NCI-H774 (cell line): ENCODE measurements around the gene FIZ1.

Source experiments
- DNase-seq: peaks from one replicate; lab custom pipeline; 2025; lab: John Stamatoyannopoulos, UW

The FIZ1 gene

DNA sequence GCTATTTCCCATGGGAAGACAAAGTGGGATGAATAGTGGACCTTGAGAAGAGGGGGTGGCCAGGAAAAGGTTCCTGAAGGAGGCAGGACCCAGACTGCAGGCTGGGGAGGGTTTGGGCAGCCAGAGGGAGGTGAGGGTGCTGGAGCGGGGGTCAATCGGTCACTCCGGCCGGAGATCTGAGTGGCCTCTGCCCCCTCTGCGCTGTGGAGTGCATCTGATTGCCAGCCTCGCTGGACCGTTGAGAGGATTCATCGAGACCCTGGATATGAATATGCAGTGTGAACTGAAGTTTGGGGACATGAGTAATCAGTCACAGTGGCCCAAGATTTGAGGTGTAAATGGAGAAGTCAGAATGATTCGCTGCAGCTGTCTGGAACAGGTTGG lies 36.0 kb upstream of the FIZ1 start:
- no peak for DNase-seq

DNA sequence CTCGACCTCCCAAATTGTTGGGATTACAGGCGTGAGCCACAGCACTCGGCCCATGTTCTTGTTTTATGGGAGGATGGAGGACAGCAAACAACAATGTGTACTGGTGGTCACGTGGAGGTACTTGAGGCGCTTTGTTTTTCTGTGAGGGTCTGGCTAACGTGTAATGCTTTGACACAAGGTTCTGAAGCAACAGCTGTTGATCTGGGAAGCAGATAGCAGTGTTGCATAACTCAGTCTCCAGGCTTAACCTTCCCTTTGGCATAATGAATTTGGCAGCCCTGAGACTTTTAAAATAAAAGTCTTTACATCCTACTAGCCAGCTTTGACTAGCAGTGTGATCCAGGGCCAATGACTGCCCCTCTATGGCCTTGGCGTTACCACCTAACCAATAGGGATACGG lies 34.5 kb upstream of the FIZ1 start:
- DNase-seq = no peak

DNA sequence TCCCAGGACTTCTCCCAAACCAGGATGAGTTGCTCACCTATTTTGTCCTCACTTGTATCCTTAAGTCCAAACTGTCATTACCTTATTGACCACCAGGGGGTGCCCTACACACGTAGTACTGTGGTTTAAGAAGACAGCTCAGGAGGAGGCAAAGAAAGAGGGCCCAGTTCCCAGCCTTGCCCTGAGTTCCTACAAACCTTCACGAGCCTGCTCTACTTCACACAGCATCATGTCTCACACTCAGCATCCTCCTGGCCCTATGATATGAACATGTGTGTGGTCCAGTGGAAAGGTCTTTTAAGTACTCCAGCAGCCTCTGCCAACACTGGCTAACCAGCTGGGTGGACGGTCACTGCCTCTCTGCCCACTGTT lies 33.1 kb upstream of the FIZ1 start:
- DNase-seq = peak; percentile 78

DNA sequence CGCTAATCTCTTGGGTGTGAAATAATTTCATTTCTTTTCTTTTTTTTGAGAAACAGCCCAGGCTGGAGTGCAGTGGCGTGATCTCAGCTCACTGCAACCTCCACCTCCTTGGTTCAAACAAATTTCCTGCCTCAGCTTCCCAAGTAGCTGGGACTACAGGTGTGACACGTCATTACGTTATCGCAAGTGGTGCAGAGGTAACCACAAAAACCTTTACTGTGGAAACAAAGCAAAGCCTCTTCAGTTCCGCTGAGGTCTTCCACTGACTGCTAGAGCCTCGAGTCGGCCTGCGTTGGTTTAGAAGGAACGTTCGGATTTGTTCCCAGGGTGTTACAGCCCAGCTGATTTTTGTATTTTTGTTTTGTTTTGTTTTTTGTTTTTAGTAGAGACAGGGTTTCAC lies 27.0 kb upstream of the FIZ1 start:
- DNase-seq = no peak

DNA sequence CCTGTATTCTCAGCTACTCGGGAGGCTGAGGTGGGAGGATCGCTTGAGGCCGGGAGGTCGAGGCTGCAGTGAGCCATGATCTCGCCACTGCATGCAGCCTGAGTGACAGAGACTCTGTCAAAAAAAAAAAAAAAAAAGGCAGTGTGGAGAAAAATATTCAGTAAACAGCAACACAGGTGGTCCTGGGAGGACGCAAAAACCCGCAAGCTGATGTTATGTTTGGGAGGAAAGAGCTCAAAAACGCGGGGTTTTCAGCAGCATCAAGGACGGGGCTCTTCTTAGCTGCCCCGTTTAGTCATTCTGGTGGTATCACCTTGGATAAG lies 25.6 kb upstream of the FIZ1 start:
- DNase-seq = no peak

DNA sequence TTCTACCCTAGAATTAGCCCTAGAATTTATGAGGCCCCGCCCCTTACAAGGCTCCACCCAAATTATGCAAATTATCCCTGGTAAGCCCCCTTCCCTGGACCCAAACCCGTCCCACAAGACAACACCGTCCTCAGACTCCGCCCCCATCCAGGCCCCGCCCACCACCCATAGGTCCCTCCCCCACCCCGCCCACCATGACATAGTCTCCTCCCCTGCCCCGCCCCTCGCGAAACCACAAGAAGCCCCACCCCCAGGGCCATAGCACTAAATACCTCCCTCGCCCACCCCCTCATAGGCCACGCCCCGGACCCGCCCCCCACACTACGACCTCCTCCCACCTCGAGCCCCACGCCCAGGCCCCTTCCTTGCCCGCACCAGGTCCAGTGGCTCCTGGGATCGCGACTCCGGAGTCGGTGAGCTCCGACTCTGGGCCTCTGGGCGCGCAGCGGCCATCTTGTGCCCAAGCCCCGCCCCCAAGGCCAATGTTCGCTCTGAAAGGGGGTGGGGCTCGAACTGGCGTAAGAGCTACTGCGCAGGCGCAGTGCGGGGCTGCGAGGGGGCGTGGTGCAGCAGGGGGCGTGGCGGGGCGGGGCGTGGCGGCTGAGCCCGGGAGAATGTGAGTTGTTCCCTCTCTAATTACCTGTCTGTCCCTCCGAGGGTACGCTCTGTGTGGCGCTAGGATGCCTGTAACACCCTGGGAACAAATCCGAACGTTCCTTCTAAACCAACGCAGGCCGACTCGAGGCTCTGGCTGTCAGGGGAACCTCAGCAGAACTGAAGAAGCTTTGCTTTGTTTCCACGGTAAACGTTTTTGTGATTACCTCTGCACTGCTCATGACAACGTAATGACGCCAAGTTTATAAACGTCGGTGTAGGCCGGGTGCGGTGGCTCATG lies 25.0 kb upstream of the FIZ1 start, which contains the start of gene ZNF784:
Gene ZNF784 (minus strand): TSS at position 458 of the 895 bp plus-strand sequence. CDS start 5 bp downstream, at position 453.
- peak; percentile 87 for DNase-seq

DNA sequence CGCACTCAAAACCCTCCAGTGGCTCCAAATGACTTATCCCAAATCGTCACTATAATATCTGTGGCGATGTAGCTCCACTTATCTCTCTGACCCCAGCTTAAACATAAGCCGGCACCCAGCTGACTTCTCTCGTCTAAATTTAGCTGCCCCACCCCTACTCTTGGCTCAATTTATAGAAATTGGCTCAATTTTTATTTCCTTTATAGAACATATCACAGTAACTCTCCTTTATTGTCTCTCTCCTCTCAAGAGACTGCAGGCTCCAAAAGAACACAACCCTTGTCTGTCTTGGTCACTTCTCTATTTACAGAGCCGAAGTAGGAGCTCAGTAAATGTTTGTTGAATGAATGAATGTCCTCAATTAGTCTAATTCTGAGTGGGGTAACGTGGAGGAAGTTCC lies 24.2 kb upstream of the FIZ1 start:
- DNase-seq = no peak

DNA sequence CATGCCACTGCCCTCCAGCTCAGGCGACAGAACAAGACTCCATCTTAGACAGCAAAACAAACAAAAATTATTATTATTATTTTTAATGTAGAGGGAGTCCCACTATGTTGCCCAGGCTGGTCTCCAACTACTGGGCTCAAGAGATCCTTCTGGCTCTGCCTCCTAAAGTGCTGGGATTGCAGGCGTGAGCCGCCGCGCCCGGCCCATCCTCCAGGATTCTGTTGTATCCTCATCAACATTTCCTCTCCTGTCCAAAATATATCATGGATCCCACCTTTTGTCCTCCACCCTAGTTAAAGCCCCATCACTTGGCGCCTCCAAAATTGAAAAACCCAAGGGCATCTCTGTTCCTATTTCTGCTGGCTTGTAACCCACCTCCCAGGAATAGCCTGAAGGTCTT lies 23.8 kb upstream of the FIZ1 start:
- DNase-seq = no peak

DNA sequence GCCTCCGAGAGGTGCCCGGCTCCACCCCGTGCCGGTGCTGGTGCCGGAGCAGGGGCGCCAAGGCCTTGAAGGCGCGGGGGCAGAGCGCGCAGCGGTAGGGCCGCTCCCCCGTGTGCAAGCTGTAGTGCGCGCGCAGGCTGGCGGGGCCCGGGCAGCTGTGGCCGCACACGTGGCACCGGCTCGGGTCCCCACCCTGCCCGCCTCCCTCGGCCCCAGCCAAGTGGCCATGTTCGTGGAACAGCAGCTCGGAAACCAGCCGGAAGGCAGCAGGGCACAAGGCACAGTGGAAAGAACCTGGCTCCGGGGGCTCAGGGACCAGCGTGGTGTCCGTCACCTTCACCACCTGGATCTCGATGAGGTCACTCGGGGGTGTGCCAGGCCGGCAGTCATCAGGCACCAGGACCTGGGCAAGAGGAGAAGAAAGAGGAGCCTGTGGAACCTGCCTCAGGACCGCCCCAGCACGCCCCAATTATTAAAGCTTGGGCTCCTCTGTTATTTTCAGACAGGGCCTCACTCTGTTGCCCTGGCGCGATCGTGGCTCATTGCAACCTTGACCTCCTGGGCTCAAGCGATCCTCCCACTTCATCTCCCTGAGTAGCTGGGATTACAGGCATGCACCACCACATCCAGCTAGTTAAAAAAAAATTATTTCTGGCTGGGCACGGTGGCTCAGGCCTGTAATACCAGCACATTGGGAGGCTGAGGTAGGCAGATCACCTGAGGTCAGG lies 23.1 kb upstream of the FIZ1 start:
- no peak for DNase-seq

DNA sequence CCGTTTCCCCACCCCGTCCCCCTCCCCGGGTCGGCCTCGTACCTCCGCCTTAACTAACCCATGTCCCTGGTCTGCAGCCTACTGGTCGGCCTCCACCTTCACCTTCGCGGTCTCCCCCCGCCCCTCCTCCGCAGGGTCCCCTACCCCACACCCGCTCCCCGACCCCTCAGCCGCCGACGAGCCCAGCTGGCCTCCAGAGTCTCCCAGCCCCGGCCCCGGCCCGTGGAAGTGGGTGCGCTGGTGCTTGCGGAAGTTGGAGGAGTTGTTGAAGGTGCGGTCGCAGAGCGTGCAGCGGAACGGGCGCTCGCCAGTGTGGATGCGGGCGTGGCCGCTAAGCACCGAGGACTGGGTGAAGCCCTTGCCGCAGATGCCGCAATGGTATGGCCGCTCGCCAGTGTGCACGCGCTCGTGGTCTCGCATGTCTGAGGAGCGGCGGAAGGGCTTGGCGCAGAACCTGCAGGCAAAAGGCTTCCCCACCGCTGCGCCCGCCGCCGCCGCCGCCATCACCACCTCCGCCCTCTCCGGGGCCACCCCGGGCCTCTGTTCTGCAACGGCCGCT lies 22.4 kb upstream of the FIZ1 start:
- DNase-seq = no peak

DNA sequence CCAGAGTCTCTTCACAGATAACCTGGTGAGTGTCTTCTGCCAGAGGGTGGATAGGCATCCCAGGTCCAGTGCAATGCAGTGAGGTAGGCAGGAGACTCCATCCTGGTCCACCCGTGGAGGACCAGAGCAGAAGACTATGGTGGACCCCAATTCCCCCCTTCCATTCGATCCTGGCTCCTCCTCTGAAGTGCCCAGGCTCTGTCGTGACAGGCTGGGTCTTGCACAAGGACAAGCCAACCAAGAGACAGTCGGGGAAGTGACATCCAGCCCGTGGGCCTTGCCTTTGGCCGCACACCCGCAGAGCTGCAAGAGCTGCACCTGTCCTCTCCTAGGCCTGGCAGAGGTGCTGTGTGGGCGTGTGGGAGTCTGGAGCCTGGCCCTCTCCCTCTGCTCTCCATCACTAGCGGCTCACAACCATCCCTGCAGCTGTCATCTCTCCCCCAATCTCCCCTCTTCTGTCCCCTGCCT lies 21.9 kb upstream of the FIZ1 start:
- DNase-seq = no peak

DNA sequence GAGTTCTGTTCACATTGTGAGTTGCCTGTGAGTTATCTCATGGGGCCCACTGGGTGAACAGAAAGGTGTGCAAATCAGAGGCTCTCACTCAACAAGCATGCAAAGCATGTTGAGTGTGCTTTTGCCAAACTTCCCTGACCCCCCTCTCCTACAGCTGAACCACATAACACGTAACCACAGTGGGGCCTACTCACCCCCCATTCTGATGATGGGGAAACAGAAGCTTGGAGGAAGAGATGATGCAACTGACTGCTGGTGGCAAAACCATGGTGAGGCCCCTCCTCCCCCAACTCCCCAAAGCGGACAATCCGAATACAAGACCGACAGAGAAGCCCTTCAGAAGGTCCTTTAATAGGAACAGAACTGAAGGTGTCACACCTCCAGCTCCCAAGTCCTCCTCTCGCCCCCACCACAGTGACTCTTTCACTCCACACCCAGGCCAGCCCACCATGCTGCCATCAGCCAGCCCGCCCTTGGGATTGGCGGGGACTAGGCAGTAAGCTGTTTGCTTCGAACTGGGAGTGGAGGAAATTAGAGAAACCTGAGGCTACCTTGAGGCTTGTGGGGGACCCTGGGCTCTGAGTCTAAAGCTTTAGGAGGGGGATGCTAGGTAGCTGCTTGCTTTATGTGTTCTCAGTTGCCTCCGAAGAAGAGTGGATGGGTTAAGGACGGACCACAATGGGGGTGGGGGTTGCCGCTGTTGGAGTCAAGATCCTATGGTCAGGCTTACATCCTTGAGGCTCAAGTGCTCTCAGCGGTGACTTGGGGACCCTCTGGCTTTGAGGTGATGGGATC lies 21.3 kb upstream of the FIZ1 start:
- no peak for DNase-seq

DNA sequence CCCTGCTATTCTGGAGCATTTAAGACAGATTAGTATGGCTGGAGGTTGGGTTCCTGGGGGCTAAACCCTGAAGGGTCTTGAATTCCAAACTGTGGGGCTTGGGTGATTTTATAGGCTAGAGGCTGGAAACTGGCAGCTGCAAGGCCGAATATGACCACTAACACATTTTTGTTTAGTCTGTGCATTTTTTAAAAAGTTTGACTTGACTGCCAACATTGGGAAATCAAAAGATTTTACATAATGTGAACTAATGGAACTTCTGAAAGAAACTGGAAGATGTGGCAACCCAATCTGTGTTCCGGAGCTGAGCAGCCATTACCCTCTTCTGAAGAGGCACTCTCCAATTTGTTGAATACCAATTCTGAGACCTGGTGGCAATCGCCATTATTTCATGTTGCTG lies 20.0 kb upstream of the FIZ1 start:
- DNase-seq = no peak

DNA sequence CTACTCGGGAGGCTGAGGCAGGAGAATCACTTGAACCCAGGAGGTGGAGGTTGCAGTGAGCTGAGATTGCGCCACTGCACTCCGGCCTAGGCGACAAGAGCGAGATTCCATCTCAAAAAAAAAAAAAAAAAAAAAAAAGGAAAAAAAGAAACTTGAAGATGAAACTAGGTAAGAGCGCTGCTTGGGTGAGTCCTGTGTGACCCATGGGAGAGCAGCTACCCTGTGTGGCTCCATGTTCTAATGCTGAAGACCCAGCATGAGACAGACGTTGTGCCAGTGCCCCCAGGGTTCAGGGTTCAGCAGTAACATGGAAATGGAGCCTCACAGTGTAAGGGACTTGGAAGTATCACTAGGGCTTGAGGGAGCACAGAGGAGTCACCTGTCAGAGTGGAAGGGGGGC lies 19.1 kb upstream of the FIZ1 start:
- DNase-seq = no peak

DNA sequence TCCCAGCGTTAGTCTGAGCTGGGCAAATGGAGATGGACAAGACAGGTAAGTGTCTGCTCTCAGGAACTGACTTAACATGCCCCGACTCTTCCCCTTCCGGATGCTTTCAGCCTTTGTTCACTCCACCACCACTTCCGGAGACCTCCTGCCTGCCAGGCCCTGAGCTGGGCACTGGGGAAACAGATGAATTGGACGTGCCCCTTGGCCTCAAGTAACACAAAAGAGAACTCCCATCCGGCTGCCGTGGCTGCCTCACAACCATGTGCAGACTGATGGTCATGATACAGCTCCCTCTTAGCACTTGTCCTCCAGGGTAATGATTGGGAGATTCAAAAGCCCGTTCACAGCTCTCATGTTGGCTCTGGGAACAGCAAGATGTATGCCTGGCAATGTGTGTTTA lies 18.1 kb upstream of the FIZ1 start:
- DNase-seq = no peak

DNA sequence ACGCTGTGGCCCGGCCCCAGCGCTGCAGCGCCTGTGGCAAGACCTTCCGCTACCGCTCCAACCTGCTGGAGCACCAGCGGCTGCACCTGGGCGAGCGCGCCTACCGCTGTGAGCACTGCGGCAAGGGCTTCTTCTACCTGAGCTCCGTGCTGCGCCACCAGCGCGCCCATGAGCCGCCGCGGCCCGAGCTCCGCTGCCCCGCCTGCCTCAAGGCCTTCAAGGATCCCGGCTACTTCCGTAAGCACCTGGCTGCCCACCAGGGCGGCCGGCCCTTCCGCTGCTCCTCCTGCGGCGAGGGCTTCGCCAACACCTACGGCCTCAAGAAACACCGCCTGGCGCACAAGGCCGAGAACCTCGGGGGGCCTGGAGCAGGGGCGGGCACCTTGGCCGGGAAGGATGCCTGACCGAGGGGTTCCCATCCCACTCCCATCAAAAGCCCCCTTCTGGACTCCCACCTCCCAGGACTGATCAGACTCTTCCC lies 17.1 kb upstream of the FIZ1 start:
- no peak for DNase-seq

DNA sequence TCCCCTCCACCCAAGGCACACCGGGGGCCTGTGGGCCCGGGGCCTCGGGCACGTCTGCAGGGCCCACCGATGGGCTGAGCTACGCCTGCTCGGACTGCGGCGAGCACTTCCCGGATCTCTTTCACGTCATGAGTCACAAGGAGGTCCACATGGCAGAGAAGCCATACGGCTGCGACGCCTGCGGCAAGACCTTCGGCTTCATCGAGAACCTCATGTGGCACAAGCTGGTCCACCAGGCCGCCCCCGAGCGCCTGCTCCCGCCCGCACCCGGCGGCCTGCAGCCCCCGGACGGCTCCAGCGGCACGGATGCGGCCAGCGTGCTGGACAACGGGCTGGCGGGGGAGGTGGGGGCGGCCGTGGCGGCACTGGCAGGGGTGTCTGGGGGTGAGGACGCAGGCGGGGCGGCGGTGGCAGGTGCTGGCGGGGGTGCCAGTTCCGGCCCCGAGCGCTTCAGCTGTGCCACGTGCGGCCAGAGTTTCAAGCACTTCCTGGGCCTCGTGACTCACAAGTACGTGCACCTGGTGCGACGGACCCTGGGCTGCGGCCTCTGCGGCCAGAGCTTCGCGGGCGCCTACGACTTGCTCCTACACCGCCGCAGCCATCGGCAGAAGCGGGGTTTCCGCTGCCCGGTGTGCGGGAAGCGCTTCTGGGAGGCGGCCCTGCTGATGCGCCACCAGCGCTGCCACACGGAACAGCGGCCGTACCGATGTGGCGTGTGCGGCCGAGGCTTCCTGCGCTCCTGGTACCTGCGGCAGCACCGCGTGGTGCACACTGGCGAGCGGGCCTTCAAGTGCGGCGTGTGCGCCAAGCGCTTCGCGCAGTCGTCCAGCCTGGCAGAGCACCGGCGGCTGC lies 16.5 kb upstream of the FIZ1 start:
- DNase-seq = no peak

DNA sequence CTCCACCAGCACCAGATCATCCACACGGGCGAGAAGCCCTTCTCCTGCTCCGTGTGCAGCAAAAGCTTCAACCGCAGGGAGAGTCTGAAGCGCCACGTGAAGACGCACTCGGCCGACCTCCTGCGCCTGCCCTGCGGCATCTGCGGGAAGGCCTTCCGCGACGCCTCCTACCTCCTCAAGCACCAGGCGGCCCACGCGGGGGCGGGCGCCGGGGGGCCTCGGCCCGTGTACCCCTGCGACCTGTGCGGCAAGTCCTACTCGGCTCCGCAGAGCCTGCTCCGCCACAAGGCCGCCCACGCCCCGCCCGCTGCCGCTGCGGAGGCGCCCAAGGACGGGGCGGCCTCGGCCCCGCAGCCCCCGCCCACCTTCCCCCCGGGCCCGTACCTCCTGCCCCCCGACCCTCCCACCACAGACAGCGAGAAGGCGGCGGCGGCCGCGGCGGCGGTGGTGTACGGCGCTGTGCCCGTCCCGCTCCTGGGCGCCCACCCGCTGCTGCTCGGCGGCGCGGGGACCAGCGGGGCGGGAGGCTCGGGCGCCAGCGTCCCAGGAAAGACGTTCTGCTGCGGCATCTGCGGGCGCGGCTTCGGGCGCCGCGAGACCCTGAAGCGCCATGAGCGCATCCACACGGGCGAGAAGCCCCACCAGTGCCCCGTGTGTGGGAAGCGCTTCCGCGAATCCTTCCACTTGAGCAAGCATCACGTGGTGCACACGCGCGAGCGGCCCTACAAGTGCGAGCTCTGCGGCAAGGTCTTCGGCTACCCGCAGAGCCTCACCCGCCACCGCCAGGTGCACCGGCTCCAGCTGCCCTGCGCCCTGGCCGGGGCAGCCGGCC lies 15.6 kb upstream of the FIZ1 start:
- no peak for DNase-seq

DNA sequence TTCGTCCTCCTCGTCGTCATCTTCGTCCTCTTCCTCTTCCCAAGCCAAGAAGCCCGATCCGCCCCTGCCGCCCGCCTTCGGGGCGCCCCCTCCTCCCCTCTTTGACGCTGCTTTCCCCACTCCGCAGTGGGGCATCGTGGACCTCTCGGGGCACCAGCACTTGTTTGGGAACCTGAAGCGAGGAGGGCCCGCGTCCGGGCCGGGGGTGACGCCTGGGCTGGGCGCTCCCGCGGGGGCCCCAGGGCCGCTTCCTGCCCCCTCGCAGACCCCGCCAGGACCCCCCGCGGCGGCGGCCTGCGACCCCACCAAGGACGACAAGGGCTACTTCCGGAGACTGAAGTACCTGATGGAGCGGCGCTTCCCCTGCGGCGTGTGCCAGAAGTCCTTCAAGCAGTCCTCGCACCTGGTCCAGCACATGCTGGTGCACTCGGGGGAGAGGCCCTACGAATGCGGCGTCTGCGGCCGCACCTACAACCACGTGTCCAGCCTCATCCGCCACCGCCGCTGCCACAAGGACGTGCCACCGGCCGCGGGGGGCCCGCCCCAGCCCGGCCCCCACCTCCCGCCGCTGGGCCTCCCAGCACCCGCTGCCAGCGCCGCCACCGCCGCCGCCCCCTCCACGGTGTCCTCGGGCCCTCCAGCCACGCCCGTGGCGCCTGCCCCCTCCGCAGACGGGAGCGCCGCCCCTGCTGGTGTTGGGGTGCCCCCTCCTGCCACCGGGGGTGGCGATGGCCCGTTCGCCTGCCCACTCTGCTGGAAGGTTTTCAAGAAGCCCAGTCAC lies 14.8 kb upstream of the FIZ1 start:
- DNase-seq = no peak

DNA sequence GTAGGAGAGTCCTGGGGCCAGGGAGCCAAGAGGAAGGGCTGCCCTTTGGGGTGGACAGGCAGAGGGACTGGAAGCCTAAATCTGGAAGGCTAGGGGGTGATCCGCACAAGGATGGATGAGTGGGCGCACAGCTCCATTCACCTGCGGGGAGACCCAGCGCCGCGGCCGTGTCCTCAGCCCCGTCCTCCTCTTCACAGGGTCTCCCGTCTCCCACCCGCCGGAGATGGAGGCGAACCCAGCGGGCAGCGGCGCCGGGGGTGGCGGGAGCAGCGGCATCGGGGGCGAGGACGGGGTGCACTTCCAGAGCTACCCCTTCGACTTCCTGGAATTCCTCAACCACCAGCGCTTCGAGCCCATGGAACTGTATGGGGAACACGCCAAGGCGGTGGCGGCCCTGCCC lies 14.1 kb upstream of the FIZ1 start:
- no peak for DNase-seq
